HepG2 (cell line): Measurements from ENCODE around the gene SFT2D2. TPM values are rescaled to one million over a fixed set of nuclear protein-coding genes. Genes with fewer than 3 reads are reported as not detected.

Source experiments
- ATAC-seq: fragments of 200-7000 bp; cut with Tn5 transposase; 3 replicates; pipeline ENCODE4 v1.9.1; 2020; ENCODE audit warnings: mild to moderate bottlenecking, moderate library complexity
- BruUV-seq: library from RNA; stranded (reverse); fragments of 400-500 nt; replicated peaks from 2 replicates; lab custom pipeline; 2021; lab: Mats Ljungman, UMichigan
- CTCF ChIA-PET: fragments of 300-600 bp; formaldehyde crosslinking; extraction: SDS; loops from one replicate; lab custom pipeline; 2021; ENCODE audit warnings: low total read pairs, inconsistent platforms, low intra/inter-chr PET ratio; lab: Yijun Ruan, JAX
- POLR2A ChIA-PET: fragments of 350-600 bp; sonication (Branson Sonifier 250); formaldehyde crosslinking; loops from one replicate; lab custom pipeline; 2020; ENCODE audit warnings: antibody characterized with exemption, inconsistent platforms; lab: Yijun Ruan, JAX
- DNase-seq: peaks from one replicate; pipeline ENCODE4 v3.0.0-alpha.2; 2015; ENCODE audit warnings: low spot score
- FAIRE-seq: peaks from 3 replicates; lab custom pipeline; 2011; peaks lifted over from hg19 to GRCh38; lab: Jason Lieb, UNC
- H2AFZ ChIP-seq: one replicate; pipeline ENCODE4 v1.6.1; 2011; ENCODE audit warnings: low read length, inconsistent platforms
- H3K27ac ChIP-seq: fragments of 300-600 bp; 3 replicates; pipeline ENCODE4 v1.8.0; 2011; ENCODE audit warnings: mixed run types, mild to moderate bottlenecking, mixed read lengths, low read length, inconsistent platforms; ENCODE audit not compliant: insufficient read depth; ENCODE audit errors: extremely low read length
- H3K27me3 ChIP-seq, 2 experiments: fragments of 200-600 bp in 1 of 2; 2 replicates in 1 of 2; 3 replicates in 1 of 2; pipeline versions ENCODE4 v1.6.0 to v1.8.0; 2011; ENCODE audit warnings: low read length in 2 of 2, mild to moderate bottlenecking in 2 of 2, moderate library complexity in 2 of 2, inconsistent platforms in 1 of 2; ENCODE audit not compliant: insufficient read depth in 2 of 2, control insufficient read depth in 1 of 2
- H3K36me3 ChIP-seq, 2 experiments: fragments of 200-600 bp in 1 of 2; replicated peaks in 1 of 2; 2 replicates in 1 of 2; 3 replicates in 1 of 2; pipeline versions ENCODE4 v1.5.1 to v1.8.0; 2011; ENCODE audit warnings: low read length in 2 of 2, inconsistent platforms in 1 of 2; ENCODE audit not compliant: insufficient read depth in 2 of 2, control insufficient read depth in 1 of 2
- H3K4me1 ChIP-seq: 2 replicates; pipeline ENCODE4 v1.5.1; 2012; ENCODE audit warnings: low read length, inconsistent platforms; ENCODE audit not compliant: insufficient read depth
- H3K4me2 ChIP-seq: 2 replicates; pipeline ENCODE4 v1.6.0; 2011; ENCODE audit warnings: low read depth, low read length, inconsistent platforms
- H3K4me3 ChIP-seq, 3 experiments: fragments of 200-600 bp in 1 of 3; sonication (generic), shearing (Covaris generic) in 1 of 3; replicated peaks in 1 of 3; 2 replicates each; pipeline ENCODE4 v1.5.1; 2011 to 2016; ENCODE audit warnings: low read length in 3 of 3, inconsistent platforms in 2 of 3, low read depth in 2 of 3, mild to moderate bottlenecking in 2 of 3, control low read depth in 1 of 3, mixed read lengths in 1 of 3; ENCODE audit not compliant: insufficient read depth in 1 of 3
- H3K79me2 ChIP-seq: one replicate; pipeline ENCODE4 v1.6.1; 2011; ENCODE audit warnings: low read length, inconsistent platforms; ENCODE audit not compliant: insufficient read depth
- H3K9ac ChIP-seq: 2 replicates; pipeline ENCODE4 v1.6.0; 2011; ENCODE audit warnings: mild to moderate bottlenecking, low read depth, low read length, inconsistent platforms; ENCODE audit not compliant: insufficient read depth
- H3K9me3 ChIP-seq: 2 replicates; pipeline ENCODE4 v1.5.1; 2012; ENCODE audit warnings: mild to moderate bottlenecking, low read length
- H4K20me1 ChIP-seq: 2 replicates; pipeline ENCODE4 v1.6.0; 2011; ENCODE audit warnings: inconsistent platforms, mild to moderate bottlenecking, low read length, moderate library complexity; ENCODE audit not compliant: insufficient read depth
- MAFF ChIP-seq: IDR thresholded peaks from 2 replicates; pipeline ENCODE4 v1.6.1; 2011; ENCODE audit warnings: low read depth, low read length, improper control_type of control experiment
- MNT ChIP-seq: fragments of 450-650 bp; IDR thresholded peaks from 2 replicates; pipeline ENCODE4 v1.6.1; 2016
- RNF219 ChIP-seq: sonication (generic); formaldehyde crosslinking; IDR thresholded peaks from 2 replicates; pipeline ENCODE4 v1.5.0; 2020; ENCODE audit warnings: mild to moderate bottlenecking, missing genetic modification reagents
- TCF7L2 ChIP-seq: IDR thresholded peaks from 2 replicates; pipeline ENCODE4 v1.6.1; 2011; ENCODE audit warnings: mild to moderate bottlenecking, low read depth, low read length, moderate library complexity
- ZNF382 ChIP-seq: sonication (generic); formaldehyde crosslinking; IDR thresholded peaks from 2 replicates; pipeline ENCODE4 v1.5.0; 2020; ENCODE audit warnings: missing genetic modification reagents, mild to moderate bottlenecking, borderline replicate concordance
- ZNF7 ChIP-seq: IDR thresholded peaks from 2 replicates; pipeline ENCODE4 v1.6.1; 2016; ENCODE audit warnings: missing biosample characterization, missing genetic modification reagents
- WGBS: methylation state at CpG from one replicate; pipeline ENCODE4 v1.1.6; 2017; ENCODE audit warnings: low lambda C conversion rate; 5-methylcytosine and 5-hydroxymethylcytosine counted together
- in situ Hi-C: cut with HindIII; loops from 2 replicates; pipeline ENCODE4 v1.10.0; 2017; ENCODE audit warnings: low pct_unique_long_range_greater_than_20kb; ENCODE audit not compliant: extremely low pct_ligation_motif_present
- intact Hi-C: fragments of 100-400 bp; cut with micrococcal nuclease; formaldehyde crosslinking; loops from one replicate; pipeline ENCODE4 v1.10.0; 2022; ENCODE audit not compliant: unreplicated experiment
- polyA plus RNA-seq, 8 experiments: library from polyadenylated mRNA; depleted of rRNA in 3 of 8; stranded (reverse) in 7 of 8; unstranded in 1 of 8; fragments of >200 nt; fragmentation: Illumina TruSeq in 4 of 8; extraction: Trizol in 4 of 8; gene quantifications; 2 replicates each; pipeline versions ENCODE4 v1.2.1 to v1.2.3, GENCODE V29; 2011 to 2016; ENCODE audit warnings: low read depth in 4 of 8, missing spikeins in 1 of 8, mixed read lengths in 1 of 8; ENCODE audit not compliant: insufficient read depth in 1 of 8
- total RNA-seq, 5 experiments: library from RNA; depleted of rRNA; stranded (reverse); fragments of >200 nt; fragmentation: Illumina TruSeq; extraction: Trizol; gene quantifications; 2 replicates each; pipeline ENCODE4 v1.2.3, GENCODE V29; 2016; ENCODE audit warnings: low read depth in 1 of 5

The SFT2D2 gene
- total and polyA plus RNA-seq, 2 of the 13 experiments (the other 11 are each of a cell fraction or from before 2014, with no cell fraction given) = 10.0 to 28.8 TPM

- TF ChIP-seq ZNF7 (CRISPR knock-in tag) (no peak), MAFF (no peak), RNF219 (no peak), ZNF382 (CRISPR knock-in tag) (no peak)
Observed at GRCh38 chr1:168218658-168219057, 7.1 kb upstream of the SFT2D2 start (continued).

GRCh38 chr1:168220470-168220871 lies 5.3 kb upstream of the SFT2D2 start:
- Histone ChIP-seq H3K9me3 (peaks cover 6% of the 10 kb centered on the region; the same call in 1 of the 2 replicates), H3K4me2 (no peak overlapping the region; the same call in 1 of the 2 replicates), H3K4me3 (no peak overlapping the region), H3K4me1 (peaks cover 14% of the 10 kb centered on the region), H3K27ac (no peak overlapping the region), H3K79me2 (no peaks in the 10 kb centered on the region), H2AFZ (no peak overlapping the region), H3K9ac (no peak overlapping the region), H4K20me1 (no peaks in the 10 kb centered on the region), H3K27me3 (0 out of 5 replicates have a peak, but pooled peaks cover 1 to 3% of the 10 kb centered on the region in 2 experiments), H3K36me3 (no peaks in the 10 kb centered on the region)
- TF ChIP-seq TCF7L2 (no peak), MNT (peak; percentile 32; the same call in 1 of the 2 replicates)
- BruUV-seq = no TSS peak
- FAIRE-seq (no peak), ATAC-seq (no peak; the same call in 2 of the 3 replicates), DNase-seq (no peak)
- ChIA-PET CTCF (no interaction called here), POLR2A (no interaction called here)
- in situ Hi-C loops (no loop called here), intact Hi-C loops (no loop called here)
- WGBS = 8% methylated on average over 6 of the region's 6 CpGs
